HepG2 (cell line): ENCODE results near the gene ARL3. TPM values are rescaled to one million over a fixed set of nuclear protein-coding genes. Genes with fewer than 3 reads are reported as not detected.

Experiments
- CHD2 ChIP-seq: IDR thresholded peaks from 2 replicates; pipeline ENCODE4 v1.6.1; 2011; ENCODE audit warnings: low read depth, low read length, improper control_type of control experiment
- DDIT3 ChIP-seq: sonication (generic); formaldehyde crosslinking; IDR thresholded peaks from 2 replicates; pipeline ENCODE4 v1.4.0; 2020; ENCODE audit warnings: mild to moderate bottlenecking, missing genetic modification reagents
- ISL2 ChIP-seq: sonication (generic); formaldehyde crosslinking; IDR thresholded peaks from 2 replicates; pipeline ENCODE4 v1.5.0; 2020; ENCODE audit warnings: missing genetic modification reagents
- KAT8 ChIP-seq: IDR thresholded peaks from 2 replicates; pipeline ENCODE4 v1.6.1; 2016; ENCODE audit warnings: missing genetic modification reagents, missing compliant biosample characterization
- MAFF ChIP-seq: IDR thresholded peaks from 2 replicates; pipeline ENCODE4 v1.6.1; 2011; ENCODE audit warnings: low read depth, low read length, improper control_type of control experiment
- MAFK ChIP-seq, 2 experiments: IDR thresholded peaks in 1 of 2; conservative IDR thresholded peaks in 1 of 2; 2 replicates each; pipeline ENCODE4 v1.6.1; 2011; ENCODE audit warnings: improper control_type of control experiment in 2 of 2, low read length in 2 of 2
- NKX3-1 ChIP-seq: sonication (generic); formaldehyde crosslinking; IDR thresholded peaks from 2 replicates; pipeline ENCODE4 v1.5.0; 2020; ENCODE audit warnings: missing genetic modification reagents
- PHF8 ChIP-seq: sonication (generic); formaldehyde crosslinking; IDR thresholded peaks from 2 replicates; pipeline ENCODE4 v1.5.0; 2020; ENCODE audit warnings: missing genetic modification reagents
- RNF2 ChIP-seq: fragments of 450-650 bp; conservative IDR thresholded peaks from 2 replicates; pipeline ENCODE4 v1.6.1; 2016; ENCODE audit warnings: low read depth
- THYN1 ChIP-seq: sonication (generic); formaldehyde crosslinking; IDR thresholded peaks from 2 replicates; pipeline ENCODE4 v1.8.1; 2023; ENCODE audit warnings: low read depth, mild to moderate bottlenecking, moderate library complexity, missing genetic modification reagents, borderline replicate concordance
- ZMYM2 ChIP-seq: sonication (generic); formaldehyde crosslinking; IDR thresholded peaks from 2 replicates; pipeline ENCODE4 v1.8.0; 2022; ENCODE audit warnings: mild to moderate bottlenecking, missing genetic modification reagents
- ZNF263 ChIP-seq: sonication (generic); formaldehyde crosslinking; IDR thresholded peaks from 2 replicates; pipeline ENCODE4 v1.4.0; 2020; ENCODE audit warnings: missing genetic modification reagents
- ZNF430 ChIP-seq: sonication (generic); formaldehyde crosslinking; IDR thresholded peaks from 2 replicates; pipeline ENCODE4 v1.9.0; 2021; ENCODE audit warnings: mild to moderate bottlenecking, missing genetic modification reagents
- ZNF629 ChIP-seq: sonication (generic); formaldehyde crosslinking; conservative IDR thresholded peaks from 2 replicates; pipeline ENCODE4 v1.5.0; 2020; ENCODE audit warnings: missing genetic modification reagents
- ZNF782 ChIP-seq: sonication (generic); formaldehyde crosslinking; IDR thresholded peaks from 2 replicates; pipeline ENCODE4 v1.4.0; 2020; ENCODE audit warnings: missing genetic modification reagents, mild to moderate bottlenecking, borderline replicate concordance
- ZSCAN31 ChIP-seq: sonication (generic); formaldehyde crosslinking; IDR thresholded peaks from 2 replicates; pipeline ENCODE4 v1.5.0; 2020; ENCODE audit warnings: low read depth, mild to moderate bottlenecking, missing genetic modification reagents
- polyA plus RNA-seq, 8 experiments: library from polyadenylated mRNA; depleted of rRNA in 3 of 8; stranded (reverse) in 7 of 8; unstranded in 1 of 8; fragments of >200 nt; fragmentation: Illumina TruSeq in 4 of 8; extraction: Trizol in 4 of 8; gene quantifications; 2 replicates each; pipeline versions ENCODE4 v1.2.1 to v1.2.3, GENCODE V29; 2011 to 2016; ENCODE audit warnings: low read depth in 4 of 8, missing spikeins in 1 of 8, mixed read lengths in 1 of 8; ENCODE audit not compliant: insufficient read depth in 1 of 8
- total RNA-seq, 5 experiments: library from RNA; depleted of rRNA; stranded (reverse); fragments of >200 nt; fragmentation: Illumina TruSeq; extraction: Trizol; gene quantifications; 2 replicates each; pipeline ENCODE4 v1.2.3, GENCODE V29; 2016; ENCODE audit warnings: low read depth in 1 of 5
- TF ChIP-seq, protein P1 (sequence below): sonication (generic); formaldehyde crosslinking; IDR thresholded peaks from 2 replicates; pipeline ENCODE4 v1.5.1; 2020; ENCODE audit warnings: mild to moderate bottlenecking, missing genetic modification reagents, borderline replicate concordance
- TF ChIP-seq, protein P2 (sequence below): sonication (generic); formaldehyde crosslinking; IDR thresholded peaks from 2 replicates; pipeline ENCODE4 v1.8.0; 2022; ENCODE audit warnings: mild to moderate bottlenecking, missing genetic modification reagents, moderate library complexity
- TF ChIP-seq, protein P3 (sequence below): sonication (generic); formaldehyde crosslinking; IDR thresholded peaks from 2 replicates; pipeline ENCODE4 v1.4.0; 2020; ENCODE audit warnings: missing genetic modification reagents

Gene ARL3
- total and polyA plus RNA-seq, 2 of the 13 experiments (the other 11 are each of a cell fraction or from before 2014, with no cell fraction given), result 5.2 to 6.6 TPM

- TF ChIP-seq, protein P1, sequence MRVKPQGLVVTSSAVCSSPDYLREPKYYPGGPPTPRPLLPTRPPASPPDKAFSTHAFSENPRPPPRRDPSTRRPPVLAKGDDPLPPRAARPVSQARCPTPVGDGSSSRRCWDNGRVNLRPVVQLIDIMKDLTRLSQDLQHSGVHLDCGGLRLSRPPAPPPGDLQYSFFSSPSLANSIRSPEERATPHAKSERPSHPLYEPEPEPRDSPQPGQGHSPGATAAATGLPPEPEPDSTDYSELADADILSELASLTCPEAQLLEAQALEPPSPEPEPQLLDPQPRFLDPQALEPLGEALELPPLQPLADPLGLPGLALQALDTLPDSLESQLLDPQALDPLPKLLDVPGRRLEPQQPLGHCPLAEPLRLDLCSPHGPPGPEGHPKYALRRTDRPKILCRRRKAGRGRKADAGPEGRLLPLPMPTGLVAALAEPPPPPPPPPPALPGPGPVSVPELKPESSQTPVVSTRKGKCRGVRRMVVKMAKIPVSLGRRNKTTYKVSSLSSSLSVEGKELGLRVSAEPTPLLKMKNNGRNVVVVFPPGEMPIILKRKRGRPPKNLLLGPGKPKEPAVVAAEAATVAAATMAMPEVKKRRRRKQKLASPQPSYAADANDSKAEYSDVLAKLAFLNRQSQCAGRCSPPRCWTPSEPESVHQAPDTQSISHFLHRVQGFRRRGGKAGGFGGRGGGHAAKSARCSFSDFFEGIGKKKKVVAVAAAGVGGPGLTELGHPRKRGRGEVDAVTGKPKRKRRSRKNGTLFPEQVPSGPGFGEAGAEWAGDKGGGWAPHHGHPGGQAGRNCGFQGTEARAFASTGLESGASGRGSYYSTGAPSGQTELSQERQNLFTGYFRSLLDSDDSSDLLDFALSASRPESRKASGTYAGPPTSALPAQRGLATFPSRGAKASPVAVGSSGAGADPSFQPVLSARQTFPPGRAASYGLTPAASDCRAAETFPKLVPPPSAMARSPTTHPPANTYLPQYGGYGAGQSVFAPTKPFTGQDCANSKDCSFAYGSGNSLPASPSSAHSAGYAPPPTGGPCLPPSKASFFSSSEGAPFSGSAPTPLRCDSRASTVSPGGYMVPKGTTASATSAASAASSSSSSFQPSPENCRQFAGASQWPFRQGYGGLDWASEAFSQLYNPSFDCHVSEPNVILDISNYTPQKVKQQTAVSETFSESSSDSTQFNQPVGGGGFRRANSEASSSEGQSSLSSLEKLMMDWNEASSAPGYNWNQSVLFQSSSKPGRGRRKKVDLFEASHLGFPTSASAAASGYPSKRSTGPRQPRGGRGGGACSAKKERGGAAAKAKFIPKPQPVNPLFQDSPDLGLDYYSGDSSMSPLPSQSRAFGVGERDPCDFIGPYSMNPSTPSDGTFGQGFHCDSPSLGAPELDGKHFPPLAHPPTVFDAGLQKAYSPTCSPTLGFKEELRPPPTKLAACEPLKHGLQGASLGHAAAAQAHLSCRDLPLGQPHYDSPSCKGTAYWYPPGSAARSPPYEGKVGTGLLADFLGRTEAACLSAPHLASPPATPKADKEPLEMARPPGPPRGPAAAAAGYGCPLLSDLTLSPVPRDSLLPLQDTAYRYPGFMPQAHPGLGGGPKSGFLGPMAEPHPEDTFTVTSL (CRISPR knock-in tag), result no peak
- TF ChIP-seq MAFF, result peak; percentile 44; the same call in 1 of the 2 replicates
- no peak for TF ChIP-seq ZNF263
- TF ChIP-seq ZNF430, result no peak
- TF ChIP-seq, protein P2, sequence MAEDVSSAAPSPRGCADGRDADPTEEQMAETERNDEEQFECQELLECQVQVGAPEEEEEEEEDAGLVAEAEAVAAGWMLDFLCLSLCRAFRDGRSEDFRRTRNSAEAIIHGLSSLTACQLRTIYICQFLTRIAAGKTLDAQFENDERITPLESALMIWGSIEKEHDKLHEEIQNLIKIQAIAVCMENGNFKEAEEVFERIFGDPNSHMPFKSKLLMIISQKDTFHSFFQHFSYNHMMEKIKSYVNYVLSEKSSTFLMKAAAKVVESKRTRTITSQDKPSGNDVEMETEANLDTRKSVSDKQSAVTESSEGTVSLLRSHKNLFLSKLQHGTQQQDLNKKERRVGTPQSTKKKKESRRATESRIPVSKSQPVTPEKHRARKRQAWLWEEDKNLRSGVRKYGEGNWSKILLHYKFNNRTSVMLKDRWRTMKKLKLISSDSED (CRISPR knock-in tag), result no peak
- no peak for TF ChIP-seq ZMYM2 (CRISPR knock-in tag)
- no peak for TF ChIP-seq THYN1
- no peak for TF ChIP-seq NKX3-1
- TF ChIP-seq, protein P3, sequence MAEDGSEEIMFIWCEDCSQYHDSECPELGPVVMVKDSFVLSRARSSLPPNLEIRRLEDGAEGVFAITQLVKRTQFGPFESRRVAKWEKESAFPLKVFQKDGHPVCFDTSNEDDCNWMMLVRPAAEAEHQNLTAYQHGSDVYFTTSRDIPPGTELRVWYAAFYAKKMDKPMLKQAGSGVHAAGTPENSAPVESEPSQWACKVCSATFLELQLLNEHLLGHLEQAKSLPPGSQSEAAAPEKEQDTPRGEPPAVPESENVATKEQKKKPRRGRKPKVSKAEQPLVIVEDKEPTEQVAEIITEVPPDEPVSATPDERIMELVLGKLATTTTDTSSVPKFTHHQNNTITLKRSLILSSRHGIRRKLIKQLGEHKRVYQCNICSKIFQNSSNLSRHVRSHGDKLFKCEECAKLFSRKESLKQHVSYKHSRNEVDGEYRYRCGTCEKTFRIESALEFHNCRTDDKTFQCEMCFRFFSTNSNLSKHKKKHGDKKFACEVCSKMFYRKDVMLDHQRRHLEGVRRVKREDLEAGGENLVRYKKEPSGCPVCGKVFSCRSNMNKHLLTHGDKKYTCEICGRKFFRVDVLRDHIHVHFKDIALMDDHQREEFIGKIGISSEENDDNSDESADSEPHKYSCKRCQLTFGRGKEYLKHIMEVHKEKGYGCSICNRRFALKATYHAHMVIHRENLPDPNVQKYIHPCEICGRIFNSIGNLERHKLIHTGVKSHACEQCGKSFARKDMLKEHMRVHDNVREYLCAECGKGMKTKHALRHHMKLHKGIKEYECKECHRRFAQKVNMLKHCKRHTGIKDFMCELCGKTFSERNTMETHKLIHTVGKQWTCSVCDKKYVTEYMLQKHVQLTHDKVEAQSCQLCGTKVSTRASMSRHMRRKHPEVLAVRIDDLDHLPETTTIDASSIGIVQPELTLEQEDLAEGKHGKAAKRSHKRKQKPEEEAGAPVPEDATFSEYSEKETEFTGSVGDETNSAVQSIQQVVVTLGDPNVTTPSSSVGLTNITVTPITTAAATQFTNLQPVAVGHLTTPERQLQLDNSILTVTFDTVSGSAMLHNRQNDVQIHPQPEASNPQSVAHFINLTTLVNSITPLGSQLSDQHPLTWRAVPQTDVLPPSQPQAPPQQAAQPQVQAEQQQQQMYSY (CRISPR knock-in tag), result no peak
- TF ChIP-seq PHF8, result peak; percentile 42; the same call in 1 of the 2 replicates
- peak; percentile 59; the same call in 1 of the 2 replicates for TF ChIP-seq ZNF782 (CRISPR knock-in tag)
- peak; percentile 68 for TF ChIP-seq ISL2 (CRISPR knock-in tag)
- no peak for TF ChIP-seq DDIT3
- TF ChIP-seq ZSCAN31, result no peak
- TF ChIP-seq MAFK (conservative IDR thresholded peaks at IDR 0.05 in 1 of 2, IDR thresholded peaks at IDR 0.05 in 1 of 2; ENCODE audit: low read length in 2 of 2), result peak; percentile 18 to 43; a peak in 2 of 4 replicates
- TF ChIP-seq ZNF629 (CRISPR knock-in tag), result no peak
- TF ChIP-seq CHD2, result no peak; the same call in 1 of the 2 replicates
- no peak for TF ChIP-seq RNF2
- no peak for TF ChIP-seq KAT8 (CRISPR knock-in tag)
Observed at GRCh38 chr10:102660888-102661657, 53.1 kb downstream of the ARL3 start (continued).
